ENCODE results near the gene CIROP.

CIROP gene

DNA sequence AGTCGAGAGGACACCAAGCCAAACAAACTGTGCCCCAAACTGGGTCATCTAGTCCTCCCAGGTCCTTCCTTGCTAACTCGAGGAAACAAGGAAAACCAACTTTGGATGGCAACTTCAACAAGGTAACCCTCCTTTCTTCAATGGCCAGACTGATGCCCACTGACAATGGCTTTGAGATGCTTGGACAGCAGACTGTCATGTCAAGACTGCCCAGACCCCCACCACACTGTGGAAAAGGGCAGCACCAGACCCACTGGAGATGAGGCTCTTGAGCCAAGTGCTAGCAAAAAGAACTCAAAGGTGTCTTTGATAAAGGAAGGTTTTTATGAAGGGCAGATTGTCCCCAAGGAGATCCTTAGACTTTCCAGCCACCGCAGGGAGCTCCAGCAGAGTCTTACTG is 38.4 kb downstream of the CIROP start:
- DNase-seq = no peak

DNA sequence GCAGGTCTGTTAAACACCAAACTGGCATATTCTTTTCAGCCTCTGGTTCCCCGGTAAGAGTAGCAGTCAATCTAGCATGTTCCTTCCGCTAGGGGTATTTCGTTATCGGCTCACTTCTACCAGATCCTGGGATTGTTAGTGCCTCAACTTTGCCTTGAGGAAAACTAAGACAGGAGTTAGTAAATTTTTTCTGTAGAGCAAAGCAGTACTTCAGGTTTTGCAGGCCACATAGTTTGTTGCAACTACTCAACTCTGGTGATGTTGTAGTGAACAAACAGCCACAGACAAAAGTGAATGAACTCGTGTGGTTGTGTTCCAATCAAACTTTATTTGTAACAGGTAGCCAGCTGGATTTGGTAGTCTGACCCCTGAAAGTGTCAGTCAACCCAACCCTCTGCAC is 41.2 kb downstream of the CIROP start:
- no peak for DNase-seq

DNA sequence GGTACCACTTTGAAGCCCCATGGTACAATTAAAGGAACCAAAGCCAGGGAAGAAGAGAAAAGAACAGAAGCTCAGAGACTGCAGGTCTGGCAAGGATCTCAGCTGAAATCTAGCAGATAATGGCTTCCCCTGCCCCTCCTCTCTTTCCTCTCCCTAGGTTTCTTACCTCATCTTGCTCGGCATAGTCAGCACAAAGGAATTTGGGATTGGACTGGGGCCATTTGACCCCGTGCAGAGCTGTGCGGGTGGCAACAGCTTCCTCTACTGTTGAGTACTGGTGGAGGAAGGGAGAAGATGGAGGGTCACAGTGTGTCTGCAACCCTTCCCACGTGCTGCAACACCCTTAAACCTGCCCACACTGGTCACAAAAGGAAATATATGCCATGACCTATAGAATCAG is 42.8 kb downstream of the CIROP start:
- DNase-seq = no peak

DNA sequence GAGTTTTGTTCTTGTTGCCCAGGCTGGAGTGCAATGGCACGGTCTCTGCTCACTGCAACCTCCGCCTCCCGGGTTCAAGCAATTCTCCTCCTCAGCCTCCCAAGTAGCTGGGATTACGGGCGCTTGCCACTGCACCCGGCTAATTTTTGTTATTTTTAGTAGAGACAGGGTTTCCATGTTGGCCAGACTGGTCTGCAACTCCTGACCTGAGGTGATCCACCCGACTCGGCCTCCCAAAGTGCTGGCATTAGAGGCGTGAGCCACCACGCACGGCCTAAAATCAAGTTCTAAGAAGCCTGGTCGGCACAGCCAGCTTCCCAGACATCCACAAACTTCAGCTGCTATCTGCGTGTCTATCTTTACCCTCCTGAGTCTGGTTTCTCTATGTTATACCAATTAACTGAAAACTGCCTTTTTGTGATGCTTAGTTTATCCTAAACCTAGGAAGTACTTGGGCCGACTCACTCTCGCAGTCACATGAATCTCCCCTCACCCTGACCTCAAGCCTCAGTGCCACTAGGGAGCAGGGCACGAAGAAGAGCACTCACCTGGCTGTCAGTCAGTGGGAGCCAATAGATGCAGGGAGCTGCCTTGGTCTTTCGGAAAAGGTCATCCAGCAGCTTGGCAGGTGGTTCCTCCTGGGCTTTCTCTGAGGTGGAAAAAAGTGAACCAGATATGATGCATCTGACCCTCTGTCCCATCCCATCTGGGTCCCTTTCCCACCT is 44.1 kb downstream of the CIROP start:
- no peak for DNase-seq

DNA sequence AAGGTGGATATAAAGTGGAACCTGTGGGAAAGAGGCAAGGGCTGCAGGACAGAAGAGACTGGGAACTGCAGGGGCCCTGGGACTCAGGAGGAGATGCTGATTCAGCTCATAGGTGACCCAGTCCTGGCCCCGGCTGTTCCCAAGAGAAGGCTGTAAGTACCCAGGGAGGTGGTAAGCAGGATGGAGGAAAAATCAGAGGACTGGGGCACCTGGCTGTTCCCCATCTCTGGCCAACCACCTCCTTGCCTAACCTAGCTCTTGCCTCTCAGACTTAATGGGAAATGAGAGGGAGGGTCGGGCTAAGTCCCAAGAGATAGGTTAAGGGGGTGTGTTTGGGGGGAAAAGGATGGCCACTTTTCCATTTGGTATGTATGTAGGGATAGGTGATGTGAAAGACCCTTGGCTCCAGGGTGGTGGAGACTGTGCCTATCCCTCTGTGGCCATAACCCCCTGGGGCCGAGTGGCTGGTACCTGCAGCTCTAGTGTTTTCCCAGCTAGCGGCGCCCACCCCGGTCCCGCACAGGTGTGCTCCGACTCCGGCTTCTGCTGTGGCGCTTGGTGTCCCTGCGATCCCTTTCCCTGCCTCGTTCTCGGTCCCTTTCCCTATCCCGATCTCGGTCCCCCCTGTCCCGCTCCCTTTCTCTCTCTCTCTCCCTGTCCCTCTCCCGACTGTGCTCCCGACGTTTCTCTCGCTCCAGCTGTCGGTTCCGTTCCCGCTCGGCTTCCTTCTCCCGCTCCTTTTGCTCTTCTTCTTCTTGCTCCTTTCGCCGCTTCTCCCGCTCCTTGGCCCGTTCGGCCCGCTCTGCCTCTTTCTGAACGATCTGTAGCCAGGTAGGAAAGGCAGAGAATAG is 45.9 kb downstream of the CIROP start:
- no peak for DNase-seq

DNA sequence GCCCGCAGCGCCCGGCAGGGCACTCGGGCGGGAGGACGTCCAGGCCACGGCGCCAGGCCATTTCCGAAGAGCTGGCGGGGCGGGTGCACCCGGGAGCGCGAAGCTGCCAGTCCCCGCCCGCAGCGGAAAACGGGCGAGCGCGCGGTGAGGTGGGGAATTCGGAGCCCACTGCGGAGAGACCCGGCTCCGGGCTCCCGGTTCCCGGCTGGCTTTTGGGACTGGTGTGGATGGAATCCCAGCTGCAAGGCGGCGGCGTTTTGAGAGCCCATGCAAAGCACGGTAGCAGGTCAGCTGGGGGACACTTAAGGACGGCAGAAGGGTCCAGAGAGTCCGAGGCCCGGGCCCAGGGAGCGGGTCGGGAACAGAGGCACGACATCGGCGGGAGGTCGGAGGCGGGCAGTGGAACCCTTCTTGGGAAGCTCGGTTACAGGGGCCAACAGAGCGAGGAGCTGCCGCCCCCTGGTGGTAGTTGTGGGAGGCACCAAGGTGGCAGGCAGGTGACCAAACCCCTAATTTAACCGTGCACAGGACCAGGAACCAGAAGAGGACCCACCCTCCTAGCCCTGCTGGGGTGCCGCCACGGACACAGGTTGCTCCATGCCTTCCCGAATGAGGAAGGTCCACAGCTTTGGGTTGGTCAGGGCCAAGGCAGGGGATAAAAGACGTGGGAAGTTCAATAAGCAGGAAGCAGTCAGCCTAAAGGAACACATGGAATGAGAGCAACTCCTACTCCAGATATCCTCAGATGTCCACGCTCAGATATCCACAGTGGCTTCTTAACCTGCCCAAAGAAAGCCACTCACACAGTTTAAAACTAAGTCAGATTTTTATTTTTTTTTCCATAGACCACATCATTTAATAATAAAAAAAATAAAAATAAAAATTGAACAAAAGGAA is 46.8 kb downstream of the CIROP start:
- peak; percentile 87 for DNase-seq

DNA sequence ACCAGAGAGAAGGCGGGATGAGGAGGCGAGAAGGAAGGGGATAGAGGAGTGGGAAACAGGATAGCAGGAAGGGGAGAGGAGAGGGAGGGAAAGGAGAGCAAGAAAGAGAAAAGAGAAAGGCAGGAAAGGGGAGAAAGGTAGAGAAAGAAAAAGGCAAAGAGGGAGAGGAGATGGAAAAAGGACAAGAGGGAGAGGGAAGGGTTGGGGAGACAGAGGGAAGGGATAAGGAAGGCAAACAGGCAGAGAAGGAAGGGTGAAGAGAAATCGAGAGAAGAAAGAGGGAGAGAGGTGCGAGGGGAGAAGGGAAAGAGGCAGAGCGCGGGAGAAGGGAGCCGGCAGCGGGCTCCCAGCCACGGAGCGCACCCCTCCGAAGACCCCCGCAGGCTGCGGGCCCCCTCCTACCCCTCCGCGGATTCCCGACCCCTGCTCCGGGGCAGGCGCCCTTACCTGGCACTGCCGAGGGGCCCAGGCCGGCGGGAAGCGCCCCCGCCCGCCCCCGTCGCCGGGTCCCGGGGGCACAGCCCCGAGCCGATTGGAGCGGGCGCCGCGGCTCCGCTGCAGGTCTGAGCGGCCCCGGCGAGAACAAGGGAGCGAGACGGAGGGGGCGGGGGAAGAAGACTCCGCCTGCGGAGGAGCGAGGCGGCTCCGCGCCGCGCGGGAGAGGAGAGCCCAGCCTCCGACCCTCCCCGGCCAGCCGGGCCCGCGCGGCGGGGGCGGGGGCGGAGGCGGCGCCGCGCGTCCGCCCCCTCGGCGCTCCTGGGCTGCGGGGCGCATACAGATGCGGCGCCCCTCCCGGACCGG is 47.6 kb downstream of the CIROP start, which contains the start of gene CDH24:
Gene CDH24, minus strand, starts transcription at position 565 of the 801 bp plus-strand sequence. CDS start 1,787 bp downstream, outside the sequence.
- peak; percentile 75 for DNase-seq

DNA sequence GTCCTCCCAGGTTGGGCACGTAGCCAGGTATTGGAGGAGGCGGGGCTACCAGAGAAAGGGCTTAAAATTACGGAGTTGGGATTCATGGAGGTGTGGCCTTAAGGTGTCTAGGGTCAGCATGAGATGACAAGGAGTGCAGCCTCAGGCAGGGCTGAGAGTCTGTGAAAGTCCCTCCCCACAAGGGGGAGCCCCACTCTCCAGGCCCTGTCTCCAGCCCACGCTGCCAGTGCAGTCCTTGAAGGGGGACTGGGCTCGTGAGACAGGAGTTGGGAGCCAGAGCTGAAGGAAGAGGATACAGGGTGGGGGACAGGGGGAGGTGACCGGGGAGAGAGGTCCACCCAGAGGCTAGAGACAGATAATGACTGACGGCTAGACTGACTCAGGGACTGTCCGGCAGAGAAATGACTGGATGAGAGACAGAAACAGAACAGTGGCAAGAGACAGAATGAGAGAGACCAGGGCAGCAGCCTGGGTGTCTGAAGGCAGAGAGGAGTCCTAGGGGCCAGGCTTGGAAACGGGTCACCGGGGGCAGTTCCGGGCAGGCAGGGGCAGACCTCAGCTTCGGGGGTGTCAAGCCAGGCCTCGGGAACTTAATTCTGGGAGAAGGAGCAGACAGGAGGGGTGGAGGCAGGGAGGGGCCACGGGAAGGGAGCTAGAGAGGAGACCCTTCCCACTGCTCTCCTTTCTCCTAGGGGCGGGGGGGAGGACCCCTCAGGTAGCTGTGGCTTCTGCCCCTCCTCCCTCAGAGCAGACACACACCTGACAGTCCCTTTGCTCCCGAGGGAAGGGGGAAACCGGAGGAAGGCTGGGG is 48.4 kb downstream of the CIROP start:
- peak; percentile 75 for DNase-seq

DNA sequence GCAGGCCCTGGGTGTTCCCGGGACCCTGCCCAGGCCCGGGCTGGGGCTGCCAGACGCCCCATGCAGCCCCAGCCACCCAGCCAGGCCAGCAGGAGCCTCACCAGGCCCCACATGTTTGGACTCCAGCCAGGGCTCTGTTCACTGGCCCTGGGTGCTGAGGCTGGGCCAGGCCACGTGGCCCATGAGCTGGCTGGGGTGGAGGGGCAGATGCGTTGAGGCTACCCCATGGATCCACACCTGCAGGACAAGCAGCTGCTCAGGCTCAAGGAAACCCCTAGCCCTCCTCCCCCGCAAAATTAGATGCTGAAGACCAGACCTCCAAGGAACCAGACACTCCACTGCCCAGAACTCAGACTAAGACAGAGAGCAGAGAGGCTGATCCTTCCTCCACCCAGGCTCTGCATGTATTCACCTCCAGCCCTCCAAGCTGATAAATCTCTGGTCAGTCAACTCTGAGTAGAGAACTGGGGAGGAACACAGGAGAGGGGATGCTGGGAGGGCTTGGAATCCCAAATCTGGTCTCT is 49.1 kb downstream of the CIROP start:
- no peak for DNase-seq

DNA sequence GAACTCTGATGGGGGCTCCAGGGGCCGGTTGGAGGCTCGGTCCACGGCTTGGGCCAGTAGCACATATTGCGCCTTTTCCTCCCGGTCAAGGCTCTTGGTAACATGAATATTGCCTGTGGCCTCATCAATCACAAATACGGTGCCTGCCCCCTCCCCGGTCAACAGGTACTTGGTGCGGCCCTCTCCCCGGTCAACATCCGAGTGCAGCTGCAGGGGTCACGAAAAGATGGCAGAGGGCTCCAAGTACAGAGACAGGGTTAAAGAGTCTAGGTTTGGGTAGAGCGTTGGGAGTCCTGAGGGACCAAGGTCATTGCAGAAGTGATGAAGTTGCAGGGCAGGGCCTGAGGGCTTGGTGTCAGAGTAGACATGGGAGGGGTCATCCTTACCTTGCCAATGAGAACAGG is 49.6 kb downstream of the CIROP start:
- DNase-seq = no peak

DNA sequence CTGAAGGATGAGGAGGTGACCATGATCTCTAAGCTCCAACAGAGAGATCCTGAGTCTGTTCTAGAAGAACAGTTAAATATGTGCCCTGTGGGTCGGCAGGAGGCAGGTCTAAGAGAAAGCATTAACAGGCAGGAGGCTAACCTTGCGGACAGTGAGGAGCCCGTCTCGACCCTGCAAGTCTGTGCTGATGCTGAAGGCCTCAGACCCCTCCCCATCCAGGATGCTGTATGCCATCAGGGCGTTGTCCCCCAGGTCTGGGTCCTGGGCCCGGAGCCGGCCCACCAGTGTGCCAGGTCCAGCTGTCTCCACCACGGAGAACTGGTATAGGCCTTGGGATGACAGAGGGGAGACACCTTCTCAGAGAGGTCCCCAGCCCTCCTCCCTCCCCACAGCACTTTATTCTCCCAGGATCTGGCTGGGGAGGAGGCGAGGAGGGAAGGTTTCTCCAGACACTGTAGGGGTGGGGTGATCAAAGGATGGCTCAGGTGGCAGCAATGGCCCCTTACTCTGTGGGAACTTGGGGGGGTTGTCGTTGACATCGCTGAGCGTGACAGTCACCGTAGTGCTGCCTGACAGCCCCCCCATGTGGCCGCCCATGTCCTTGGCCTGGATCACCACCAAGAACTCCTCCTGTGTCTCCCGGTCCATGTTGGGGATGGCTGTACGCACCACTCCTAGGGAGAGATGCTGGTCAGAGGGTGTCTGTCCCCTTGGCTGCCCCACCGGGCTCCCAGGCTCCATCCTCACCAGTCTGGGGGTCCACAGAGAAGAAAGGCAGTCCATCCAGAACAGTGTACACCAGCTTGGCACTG is 50.6 kb downstream of the CIROP start:
- DNase-seq = peak; percentile 22

DNA sequence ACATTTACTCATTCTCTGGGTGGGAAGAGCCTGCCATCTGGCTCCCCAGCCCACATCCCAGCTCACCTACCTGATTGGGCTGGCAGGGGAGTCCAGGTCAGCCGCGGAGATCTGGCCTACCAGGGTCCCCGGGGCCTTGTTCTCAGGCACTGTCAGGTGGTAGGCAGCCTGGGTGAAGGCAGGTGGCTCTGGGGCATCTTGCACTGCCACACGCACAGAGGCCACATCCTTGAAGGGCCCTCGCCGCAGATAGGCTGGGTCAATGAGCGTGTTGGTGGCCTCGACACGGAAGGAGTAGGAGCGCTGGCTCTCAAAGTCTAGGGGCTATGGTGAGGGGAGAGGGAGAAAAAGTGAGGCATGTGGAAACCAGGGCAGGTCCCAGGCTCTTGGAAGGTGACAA is 51.4 kb downstream of the CIROP start:
- no peak for DNase-seq

DNA sequence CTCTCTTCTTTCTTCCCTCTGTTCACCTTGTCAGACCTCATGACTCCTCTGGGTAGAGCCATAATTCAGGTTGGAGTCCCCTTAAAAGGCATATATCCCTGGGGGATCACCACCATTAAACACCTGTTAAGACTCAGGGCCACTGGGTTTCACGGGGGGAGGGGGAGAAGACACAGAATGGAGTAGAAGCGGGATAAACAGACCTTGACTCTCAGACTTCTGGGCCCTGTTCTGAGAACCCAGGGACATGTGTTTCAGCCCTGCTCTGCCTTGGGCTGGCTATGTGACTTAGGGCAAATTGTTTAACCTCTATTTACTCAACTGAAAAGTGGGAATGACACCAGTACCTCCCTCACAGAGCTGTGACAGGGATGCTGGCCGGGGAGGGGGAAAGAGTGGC is 52.1 kb downstream of the CIROP start:
- DNase-seq = no peak

DNA sequence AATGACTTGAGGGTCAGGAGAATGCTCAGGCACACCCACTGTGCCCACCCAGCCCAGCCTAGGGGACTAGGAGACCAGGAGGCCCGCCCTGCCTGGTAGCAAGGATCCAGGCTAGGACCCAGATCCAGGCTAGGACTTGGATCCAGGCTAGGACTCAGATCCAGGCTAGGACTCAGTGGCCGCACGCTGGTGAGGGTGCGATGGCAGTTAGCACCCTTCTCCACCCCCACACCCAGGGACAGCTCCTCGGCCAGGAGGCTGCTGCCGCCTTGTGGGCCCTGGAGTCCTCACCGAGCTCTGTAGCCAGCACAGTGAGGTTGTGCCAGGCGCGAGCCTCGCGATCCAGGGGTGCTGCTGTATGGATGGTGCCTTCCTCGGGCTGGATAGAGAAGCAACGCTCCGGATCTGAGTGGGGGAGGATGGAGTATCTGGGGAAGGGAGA is 52.6 kb downstream of the CIROP start:
- DNase-seq = no peak

DNA sequence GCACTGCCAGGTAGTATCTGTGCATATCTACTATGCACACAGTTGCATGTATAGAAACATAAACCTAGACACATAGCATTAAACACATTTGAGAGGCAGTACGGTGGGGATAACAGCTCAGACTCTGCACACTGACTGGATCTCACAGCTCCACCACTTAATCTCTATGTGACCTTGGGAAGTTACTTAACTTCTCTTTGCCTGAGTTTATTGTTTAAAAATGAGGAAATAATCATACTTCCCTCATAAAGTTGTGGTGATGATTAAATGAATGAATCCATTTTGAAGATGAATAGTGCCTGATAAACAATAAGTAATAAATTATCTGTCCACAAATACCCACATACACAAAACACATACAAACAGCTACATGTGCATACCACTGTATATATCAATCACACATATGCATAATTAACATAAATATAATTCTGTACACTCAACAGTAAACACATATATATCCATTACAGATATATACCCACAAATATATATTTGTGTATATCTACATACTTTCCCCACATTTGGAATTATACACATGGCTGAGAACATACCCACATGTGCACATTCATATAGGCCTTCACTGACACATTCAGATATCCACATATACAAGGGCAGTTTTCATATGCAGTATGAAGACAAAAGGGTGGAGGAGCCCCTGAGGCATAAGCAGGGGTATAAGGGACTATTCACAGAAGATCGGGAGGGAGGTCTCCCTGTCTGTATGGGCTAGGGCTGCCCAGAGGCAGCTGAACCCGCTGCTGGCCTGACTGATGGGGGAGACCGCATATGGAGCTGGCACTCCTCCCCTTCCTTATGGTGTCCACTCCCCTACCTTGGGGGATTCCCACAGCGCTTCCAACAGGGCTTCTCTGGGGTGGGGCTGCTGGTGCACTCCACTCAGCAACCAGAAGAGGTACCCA is 53.4 kb downstream of the CIROP start:
- no peak for DNase-seq
